HEK293 (cell line): Measurements from ENCODE around the gene CD1D.

Experiments used
- ATF2 ChIP-seq: fragments of 450-650 bp; formaldehyde crosslinking; IDR thresholded peaks from 2 replicates; pipeline ENCODE4 v1.5.1; 2016; ENCODE audit warnings: missing biosample characterization, missing genetic modification characterization, low read depth
- CTCF ChIP-seq: fragments of 450-650 bp; formaldehyde crosslinking; IDR thresholded peaks from 2 replicates; pipeline ENCODE4 v1.5.1; 2016; ENCODE audit warnings: missing biosample characterization, missing genetic modification characterization
- OVOL3 ChIP-seq: fragments of 450-650 bp; formaldehyde crosslinking; IDR thresholded peaks from 2 replicates; pipeline ENCODE4 v1.5.1; 2016; ENCODE audit warnings: missing biosample characterization, missing genetic modification characterization
- SP2 ChIP-seq: fragments of 450-650 bp; formaldehyde crosslinking; IDR thresholded peaks from 2 replicates; pipeline ENCODE4 v1.5.1; 2016; ENCODE audit warnings: missing biosample characterization, missing genetic modification characterization
- YY1 ChIP-seq: fragments of 450-650 bp; formaldehyde crosslinking; IDR thresholded peaks from 2 replicates; pipeline ENCODE4 v1.5.1; 2018; ENCODE audit warnings: missing biosample characterization, missing genetic modification characterization
- ZBTB49 ChIP-seq: fragments of 450-650 bp; formaldehyde crosslinking; IDR thresholded peaks from 2 replicates; pipeline ENCODE4 v1.5.1; 2016; ENCODE audit warnings: missing biosample characterization, missing genetic modification characterization, low read depth
- ZBTB6 ChIP-seq: fragments of 450-650 bp; formaldehyde crosslinking; IDR thresholded peaks from 2 replicates; pipeline ENCODE4 v1.5.1; 2017; ENCODE audit warnings: missing biosample characterization, missing genetic modification characterization
- ZIC2 ChIP-seq: fragments of 450-650 bp; formaldehyde crosslinking; IDR thresholded peaks from 2 replicates; pipeline ENCODE4 v1.5.1; 2016; ENCODE audit warnings: missing biosample characterization, missing genetic modification characterization
- ZNF132 ChIP-seq: fragments of 450-650 bp; formaldehyde crosslinking; IDR thresholded peaks from 2 replicates; pipeline ENCODE4 v1.5.1; 2017; ENCODE audit warnings: missing biosample characterization, missing genetic modification characterization, borderline replicate concordance
- ZNF148 ChIP-seq: fragments of 450-650 bp; formaldehyde crosslinking; IDR thresholded peaks from 2 replicates; pipeline ENCODE4 v1.5.0; 2017; ENCODE audit warnings: missing biosample characterization, missing genetic modification characterization, borderline replicate concordance
- ZNF175 ChIP-seq: fragments of 450-650 bp; formaldehyde crosslinking; IDR thresholded peaks from 2 replicates; pipeline ENCODE4 v1.5.1; 2016; ENCODE audit warnings: missing biosample characterization, missing genetic modification characterization
- ZNF202 ChIP-seq: fragments of 450-650 bp; formaldehyde crosslinking; IDR thresholded peaks from 2 replicates; pipeline ENCODE4 v1.5.1; 2016; ENCODE audit warnings: missing biosample characterization, missing genetic modification characterization, borderline replicate concordance
- ZNF221 ChIP-seq: fragments of 450-650 bp; formaldehyde crosslinking; IDR thresholded peaks from 2 replicates; pipeline ENCODE4 v1.5.1; 2017; ENCODE audit warnings: missing biosample characterization, missing genetic modification characterization, borderline replicate concordance
- ZNF248 ChIP-seq: fragments of 450-650 bp; formaldehyde crosslinking; IDR thresholded peaks from 2 replicates; pipeline ENCODE4 v1.5.1; 2017; ENCODE audit warnings: missing biosample characterization, missing genetic modification characterization
- ZNF449 ChIP-seq: fragments of 450-650 bp; formaldehyde crosslinking; IDR thresholded peaks from 2 replicates; pipeline ENCODE4 v1.5.1; 2017; ENCODE audit warnings: missing biosample characterization, mild to moderate bottlenecking, missing genetic modification characterization, moderate library complexity
- ZNF488 ChIP-seq: fragments of 450-650 bp; formaldehyde crosslinking; IDR thresholded peaks from 2 replicates; pipeline ENCODE4 v1.5.1; 2016; ENCODE audit warnings: missing biosample characterization, missing genetic modification characterization
- ZNF555 ChIP-seq: fragments of 450-650 bp; formaldehyde crosslinking; conservative IDR thresholded peaks from 2 replicates; pipeline ENCODE4 v1.5.1; 2017; ENCODE audit warnings: missing biosample characterization, mild to moderate bottlenecking, missing genetic modification characterization, inconsistent platforms
- ZNF558 ChIP-seq: fragments of 450-650 bp; formaldehyde crosslinking; IDR thresholded peaks from 2 replicates; pipeline ENCODE4 v1.5.1; 2016; ENCODE audit warnings: missing biosample characterization, missing genetic modification characterization
- ZNF621 ChIP-seq: fragments of 450-650 bp; formaldehyde crosslinking; IDR thresholded peaks from 2 replicates; pipeline ENCODE4 v1.5.1; 2017; ENCODE audit warnings: missing biosample characterization, missing genetic modification characterization
- ZNF626 ChIP-seq: fragments of 450-650 bp; sonication (Bioruptor Pico); formaldehyde crosslinking; IDR thresholded peaks from 2 replicates; pipeline ENCODE4 v1.5.1; 2018; ENCODE audit warnings: missing biosample characterization, missing genetic modification characterization, inconsistent platforms
- ZNF639 ChIP-seq: fragments of 450-650 bp; formaldehyde crosslinking; IDR thresholded peaks from 2 replicates; pipeline ENCODE4 v1.5.1; 2016; ENCODE audit warnings: missing biosample characterization, missing genetic modification characterization
- ZNF654 ChIP-seq: fragments of 450-650 bp; formaldehyde crosslinking; IDR thresholded peaks from 2 replicates; pipeline ENCODE4 v1.5.1; 2016; ENCODE audit warnings: low read depth, missing biosample characterization, missing genetic modification characterization
- ZNF704 ChIP-seq: fragments of 450-650 bp; formaldehyde crosslinking; IDR thresholded peaks from 2 replicates; pipeline ENCODE4 v1.5.1; 2016; ENCODE audit warnings: missing biosample characterization, missing genetic modification characterization
- ZNF792 ChIP-seq: fragments of 450-650 bp; formaldehyde crosslinking; IDR thresholded peaks from 2 replicates; pipeline ENCODE4 v1.5.1; 2016; ENCODE audit warnings: missing biosample characterization, missing genetic modification characterization

Gene CD1D

GRCh38 chr1:158180741-158181576 lies at the start of gene CD1D (continued):
- TF ChIP-seq ZBTB6 (tag by site-specific recombination) (no peak), ZNF626 (tag by site-specific recombination) (no peak), ZNF558 (tag by site-specific recombination) (no peak), ZNF792 (tag by site-specific recombination) (no peak), ZNF221 (tag by site-specific recombination) (no peak), ZNF621 (tag by site-specific recombination) (no peak), ZNF202 (tag by site-specific recombination) (no peak), YY1 (tag by site-specific recombination) (no peak), ZNF704 (tag by site-specific recombination) (no peak), SP2 (tag by site-specific recombination) (peak; percentile 30), ATF2 (no peak), ZBTB49 (tag by site-specific recombination) (no peak), ZIC2 (tag by site-specific recombination) (peak; percentile 95), ZNF555 (tag by site-specific recombination) (no peak), CTCF (tag by site-specific recombination) (no peak; the same call in none of the 2 replicates), OVOL3 (no peak), ZNF175 (tag by site-specific recombination) (no peak), ZNF449 (peak; percentile 94), ZNF488 (tag by site-specific recombination) (no peak), ZNF654 (tag by site-specific recombination) (no peak), ZNF639 (no peak), ZNF248 (no peak), ZNF132 (tag by site-specific recombination) (no peak), ZNF148 (tag by site-specific recombination) (no peak)
